ENCODE measurements around the gene CAMTA1. TPM values are rescaled to one million over a fixed set of nuclear protein-coding genes. Genes with fewer than 3 reads are reported as not detected.

The CAMTA1 gene
- total RNA-seq, 1 experiment from 2014 or later, result 69.5 TPM

GRCh38 chr1:7207875-7208646, 422.8 kb downstream of the CAMTA1 start (continued):
- TF ChIP-seq REST (IDR thresholded peaks at IDR 0.05; ENCODE audit: low read depth), result no peak
- TF ChIP-seq TCF7L2 (IDR thresholded peaks at IDR 0.05; ENCODE audit: borderline replicate concordance, extremely low read depth, insufficient read depth, insufficient read length), result peak; percentile 17
- TF ChIP-seq ATF3 (IDR thresholded peaks at IDR 0.05), result no peak
- no peak for TF ChIP-seq MAX (IDR thresholded peaks at IDR 0.05)
- no peak for TF ChIP-seq EGR1 (IDR thresholded peaks at IDR 0.05; ENCODE audit: low read depth)
- no peak for TF ChIP-seq EZH2 (IDR thresholded peaks at IDR 0.05)

- TF ChIP-seq ZNF274 (IDR thresholded peaks at IDR 0.05; ENCODE audit: low read depth, low read length) (no peak), ELF1 (IDR thresholded peaks at IDR 0.05; ENCODE audit: borderline replicate concordance, low read depth) (no peak), ATF3 (IDR thresholded peaks at IDR 0.05) (no peak), FOSL1 (IDR thresholded peaks at IDR 0.05; ENCODE audit: low read depth) (no peak), EGR1 (IDR thresholded peaks at IDR 0.05; ENCODE audit: low read depth) (no peak), EZH2phosphoT487 (IDR thresholded peaks at IDR 0.05; ENCODE audit: borderline replicate concordance) (no peak), TCF7L2 (IDR thresholded peaks at IDR 0.05; ENCODE audit: borderline replicate concordance, extremely low read depth, insufficient read depth, insufficient read length) (no peak), POLR2A (IDR thresholded peaks at IDR 0.05; ENCODE audit: borderline replicate concordance, extremely low read depth, insufficient read depth, insufficient read length) (no peak), JUND (IDR thresholded peaks at IDR 0.05) (no peak), ZFX (IDR thresholded peaks at IDR 0.05) (no peak)
- POLR2A ChIA-PET, result no interaction called here
- H3K27me3 ChIP-seq (ENCODE audit: insufficient read depth, low read length), result no peaks in the 10 kb centered on the region
- H3K27ac ChIP-seq (ENCODE audit: low read depth, low read length), result no peak overlapping the region
- no peak for DNase-seq (ENCODE audit: low read depth, low spot score)
- no peaks in the 10 kb centered on the region for H3K9me2 ChIP-seq (ENCODE audit: insufficient read depth)
- H3K9ac ChIP-seq (ENCODE audit: low read length), result no peak overlapping the region
- no peak overlapping the region for H2AFZ ChIP-seq (ENCODE audit: low read depth, low read length, poor library complexity, severe bottlenecking)
- no peaks in the 10 kb centered on the region for H3K9me3 ChIP-seq (ENCODE audit: control insufficient read depth in 1 of 2, insufficient read depth in 1 of 2, low read depth in 1 of 2, low read length in 2 of 2)
- no peaks in the 10 kb centered on the region for H3K79me2 ChIP-seq (ENCODE audit: insufficient read depth, low read length)
- H3K4me1 ChIP-seq (ENCODE audit: control insufficient read depth in 1 of 2, insufficient read depth in 2 of 2, low read length in 2 of 2), result peaks cover 0 to 3% of the 10 kb centered on the region in 2 experiments; a peak in 1 of 4 replicates
- no peak overlapping the region for H3K4me3 ChIP-seq (replicated peaks in 1 of 2; ENCODE audit: low read depth in 1 of 2, low read length in 2 of 2)
- no peaks in the 10 kb centered on the region for H3K36me3 ChIP-seq (ENCODE audit: control insufficient read depth in 1 of 2, insufficient read depth in 2 of 2, low read length in 2 of 2)
- CTCF ChIA-PET, result interaction anchor here (1.0 to 3.9 kb wide), 13 partner anchors 9 to 489 kb away, joined by 3 to 76 read pairs (median 6); no protein-coding TSS in a partner anchor
- intact Hi-C loops (cut with micrococcal nuclease), result loop anchor here (1.0 to 5.0 kb wide), 5 partner anchors 166 to 961 kb away; partner anchors contain the start of gene DNAJC11
- no peak overlapping the region for H3K4me2 ChIP-seq (ENCODE audit: low read length)
- no peaks in the 10 kb centered on the region for H4K20me1 ChIP-seq (ENCODE audit: insufficient read depth)
- no TSS peak for BruUV-seq (replicated peaks)
- RAD21 ChIA-PET (ENCODE audit: low non-redundant PET in 1 of 2, low total read pairs in 2 of 2, uncharacterized antibody in 2 of 2, unreplicated experiment in 2 of 2), result interaction anchor here in 1 of 2 experiments (0.5 to 1.1 kb wide), 2 partner anchors 166 to 414 kb away, joined by 3 to 9 read pairs; no protein-coding TSS in a partner anchor
- no peak for ATAC-seq
These were observed 423.5 kb downstream of the CAMTA1 start for GRCh38 chr1:7208647-7209180.

Measured in HCT116 (cell line).